ENCODE data around the gene MUC16.
"Not testable (repeated sequence)": the region's sequence is repeated elsewhere in the genome, so short reads cannot be mapped to it uniquely, and the experiment has no call there.

The MUC16 gene

GRCh38 chr19:9009935-9010651 is at the start of gene MUC16:
TSS of gene MUC16 (minus strand) at chr19:9010409.
- no peak for DNase-seq

- no peak for DNase-seq
These were observed 48.9 kb upstream of the MUC16 start for GRCh38 chr19:9058905-9059667.

- no peak for DNase-seq
These were observed 47.5 kb upstream of the MUC16 start for GRCh38 chr19:9057505-9058258.

- DNase-seq: not testable (repeated sequence)
These were observed 45.9 kb upstream of the MUC16 start for GRCh38 chr19:9056131-9056530.

- DNase-seq: no peak
These were observed 44.6 kb upstream of the MUC16 start for GRCh38 chr19:9054765-9055164.

GRCh38 chr19:9054207-9054606 is 44.0 kb upstream of the MUC16 start:
- DNase-seq: no peak

GRCh38 chr19:9053674-9054073 is 43.5 kb upstream of the MUC16 start:
- not testable (repeated sequence) for DNase-seq

GRCh38 chr19:9052894-9053293 is 42.7 kb upstream of the MUC16 start:
- no peak for DNase-seq

- DNase-seq: no peak
These were observed 36.5 kb upstream of the MUC16 start for GRCh38 chr19:9046694-9047093.

GRCh38 chr19:9044449-9044848 is 34.2 kb upstream of the MUC16 start:
- no peak for DNase-seq

GRCh38 chr19:9043524-9043923 is 33.3 kb upstream of the MUC16 start:
- no peak for DNase-seq

- no peak for DNase-seq
These were observed 30.8 kb upstream of the MUC16 start for GRCh38 chr19:9041023-9041422.

GRCh38 chr19:9040131-9040530 is 29.9 kb upstream of the MUC16 start:
- DNase-seq: no peak

GRCh38 chr19:9039728-9040127 is 29.5 kb upstream of the MUC16 start:
- DNase-seq: no peak

GRCh38 chr19:9037400-9038062 is 27.3 kb upstream of the MUC16 start:
- no peak for DNase-seq

GRCh38 chr19:9032136-9032631 is 22.0 kb upstream of the MUC16 start:
- no peak for DNase-seq

- DNase-seq: no peak
These were observed 8.1 kb upstream of the MUC16 start for GRCh38 chr19:9018163-9018875.

- no peak for DNase-seq
These were observed 4.6 kb upstream of the MUC16 start for GRCh38 chr19:9014803-9015202.

GRCh38 chr19:9013988-9014387 is 3.8 kb upstream of the MUC16 start:
- DNase-seq: no peak

- no peak for DNase-seq
These were observed 1.7 kb upstream of the MUC16 start for GRCh38 chr19:9011875-9012274.

GRCh38 chr19:9010693-9011092 is 484 bp upstream of the MUC16 start:
- no peak for DNase-seq

GRCh38 chr19:9009431-9009830 is 778 bp downstream of the MUC16 start:
- DNase-seq: no peak
